Naive thymus-derived CD4-positive, alpha-beta T cell (primary cell): Measurements from ENCODE around the gene VGLL2. TPM values are rescaled to one million over a fixed set of nuclear protein-coding genes. Genes with fewer than 3 reads are reported as not detected.
"Not testable (repeated sequence)": the region's sequence is repeated elsewhere in the genome, so short reads cannot be mapped to it uniquely, and the experiment has no call there.

Experiments
- ATAC-seq: fragments of 150-1000 bp; cut with Tn5 transposase; 2 replicates; pipeline ENCODE4 v1.10.0; 2021; ENCODE audit warnings: mild to moderate bottlenecking, moderate library complexity
- CTCF ChIA-PET: fragments of 350-600 bp; sonication (Branson Sonifier 250); formaldehyde crosslinking; loops from one replicate; lab custom pipeline; 2021; ENCODE audit warnings: antibody characterized with exemption; lab: Charles Lee
- POLR2A ChIA-PET: fragments of 350-600 bp; sonication (Branson Sonifier 250); formaldehyde crosslinking; loops from one replicate; lab custom pipeline; 2021; ENCODE audit warnings: antibody characterized with exemption, inconsistent platforms; lab: Charles Lee
- DNase-seq, 9 donors: peaks; one replicate each; pipeline versions ENCODE4 v3.0.0 to v3.0.0-alpha.2; 2020 to 2022; ENCODE audit warnings: mixed read lengths in 1 of 9
- H3K27ac ChIP-seq: one replicate; pipeline ENCODE4 v1.7.0; 2013; ENCODE audit warnings: mild to moderate bottlenecking, low read depth, low read length, moderate library complexity
- H3K27me3 ChIP-seq, 2 donors: one replicate each; pipeline ENCODE4 v1.7.0; 2013; ENCODE audit warnings: low read length in 2 of 2, mild to moderate bottlenecking in 2 of 2, moderate library complexity in 2 of 2; ENCODE audit not compliant: control insufficient read depth in 2 of 2, insufficient read depth in 2 of 2
- H3K36me3 ChIP-seq, 3 experiments: 1 replicate in 2 of 3; 2 replicates in 1 of 3; pipeline ENCODE4 v1.7.0; 2013; ENCODE audit warnings: low read length in 3 of 3, mild to moderate bottlenecking in 3 of 3, moderate library complexity in 1 of 3; ENCODE audit not compliant: insufficient read depth in 3 of 3, control insufficient read depth in 2 of 3
- H3K4me1 ChIP-seq, 2 donors: one replicate each; pipeline ENCODE4 v1.7.0; 2013; ENCODE audit warnings: low read length in 2 of 2, mild to moderate bottlenecking in 2 of 2, moderate library complexity in 1 of 2; ENCODE audit not compliant: control insufficient read depth in 2 of 2, insufficient read depth in 2 of 2
- H3K4me3 ChIP-seq: 2 replicates; pipeline ENCODE4 v1.7.0; 2013; ENCODE audit warnings: mild to moderate bottlenecking, low read length
- H3K9me3 ChIP-seq, 3 experiments: 1 replicate in 2 of 3; 2 replicates in 1 of 3; pipeline ENCODE4 v1.7.0; 2013; ENCODE audit warnings: low read length in 3 of 3; ENCODE audit not compliant: control insufficient read depth in 2 of 3
- H3K27ac Mint-ChIP-seq, 9 donors: one replicate each; pipeline ENCODE4 v1.8.0; 2020 to 2022; ENCODE audit warnings: mixed read lengths in 9 of 9, mild to moderate bottlenecking in 8 of 9, moderate library complexity in 5 of 9, inconsistent platforms in 2 of 9
- H3K27me3 Mint-ChIP-seq, 5 donors: one replicate each; pipeline ENCODE4 v1.8.0; 2021 to 2022; ENCODE audit warnings: mixed read lengths in 5 of 5, mild to moderate bottlenecking in 1 of 5
- H3K36me3 Mint-ChIP-seq, 5 donors: one replicate each; pipeline ENCODE4 v1.8.0; 2020 to 2022; ENCODE audit warnings: mixed read lengths in 5 of 5, mild to moderate bottlenecking in 3 of 5, inconsistent platforms in 1 of 5
- H3K4me1 Mint-ChIP-seq, 7 donors: one replicate each; pipeline ENCODE4 v1.8.0; 2020 to 2022; ENCODE audit warnings: mixed read lengths in 7 of 7, mild to moderate bottlenecking in 3 of 7, inconsistent platforms in 1 of 7
- H3K4me3 Mint-ChIP-seq, 10 donors: one replicate each; pipeline ENCODE4 v1.8.0; 2020 to 2022; ENCODE audit warnings: mild to moderate bottlenecking in 10 of 10, mixed read lengths in 10 of 10, moderate library complexity in 6 of 10, inconsistent platforms in 2 of 10
- H3K9me3 Mint-ChIP-seq, 11 donors: one replicate each; pipeline ENCODE4 v1.8.0; 2020 to 2022; ENCODE audit warnings: mixed read lengths in 11 of 11, mild to moderate bottlenecking in 4 of 11, inconsistent platforms in 1 of 11, moderate library complexity in 1 of 11
- intact Hi-C, 2 donors: fragments of 100-400 bp; cut with micrococcal nuclease; formaldehyde crosslinking; loops; one replicate each; pipeline ENCODE4 v1.15.1; 2023
- polyA plus RNA-seq, 2 donors: library from polyadenylated mRNA; unstranded; fragments of 300-500 nt; fragmentation: Illumina TruSeq; gene quantifications; one replicate each; pipeline ENCODE4 v1.2.3, GENCODE V29; 2021
- total RNA-seq, 6 experiments: library from RNA in 5 of 6; stranded (reverse) in 5 of 6; gene quantifications; 1 replicate in 5 of 6; 2 replicates in 1 of 6; pipeline ENCODE4 v1.2.3 and lab custom pipeline; 2021 to 2026

VGLL2 gene
- total and polyA plus RNA-seq, 7 experiments from 2014 or later, result not detected

- intact Hi-C loops, result no loop called here
- Histone ChIP-seq H3K9me3 (no peaks in the 10 kb centered on the region), H3K4me3 (no peak overlapping the region), H3K36me3 (no peaks in the 10 kb centered on the region), H3K27ac (no peak overlapping the region), H3K4me1 (no peaks in the 10 kb centered on the region), H3K27me3 (no peaks in the 10 kb centered on the region)
- H3K4me3 Mint-ChIP-seq, result no peak overlapping the region
- ATAC-seq (no peak), DNase-seq (no peak)
- no peaks in the 10 kb centered on the region for H3K4me1 Mint-ChIP-seq
- ChIA-PET POLR2A (interaction anchor here (0.6 kb wide), 1 partner anchor 114 kb away, joined by 3 read pairs; no protein-coding TSS in a partner anchor), CTCF (no interaction called here)
- no peaks in the 10 kb centered on the region for H3K36me3 Mint-ChIP-seq
- peaks cover 0 to 19% (median 6%) of the 10 kb centered on the region in 11 donors for H3K9me3 Mint-ChIP-seq
- H3K27me3 Mint-ChIP-seq, result peaks cover 0 to 17% (median 9%) of the 10 kb centered on the region in 5 donors
- H3K27ac Mint-ChIP-seq, result no peak overlapping the region
Measured at GRCh38 chr6:117231466-117231865, 33.9 kb upstream of the VGLL2 start.

GRCh38 chr6:117232196-117232595, 33.2 kb upstream of the VGLL2 start:
- H3K4me3 ChIP-seq, result no peak overlapping the region
- H3K27me3 ChIP-seq, result no peaks in the 10 kb centered on the region
- no peaks in the 10 kb centered on the region for H3K36me3 ChIP-seq
- H3K27ac Mint-ChIP-seq, result no peak overlapping the region
- H3K4me3 Mint-ChIP-seq, result no peak overlapping the region
- H3K4me1 ChIP-seq, result no peaks in the 10 kb centered on the region
- peaks cover 0 to 24% (median 9%) of the 10 kb centered on the region in 5 donors for H3K27me3 Mint-ChIP-seq
- ChIA-PET CTCF (no interaction called here), POLR2A (no interaction called here)
- no peaks in the 10 kb centered on the region for H3K4me1 Mint-ChIP-seq
- no peaks in the 10 kb centered on the region for H3K36me3 Mint-ChIP-seq
- DNase-seq (no peak), ATAC-seq (no peak)
- peaks cover 0 to 19% (median 6%) of the 10 kb centered on the region in 11 donors for H3K9me3 Mint-ChIP-seq
- intact Hi-C loops, result no loop called here
- no peak overlapping the region for H3K27ac ChIP-seq
- no peaks in the 10 kb centered on the region for H3K9me3 ChIP-seq

- POLR2A ChIA-PET, result no interaction called here
- no peaks in the 10 kb centered on the region for H3K27me3 ChIP-seq
- no peak for DNase-seq
- H3K9me3 Mint-ChIP-seq, result peaks cover 0 to 19% (median 6%) of the 10 kb centered on the region in 11 donors
- H3K27ac ChIP-seq, result no peak overlapping the region
- no peaks in the 10 kb centered on the region for H3K4me1 ChIP-seq
- H3K4me3 ChIP-seq, result no peak overlapping the region
- CTCF ChIA-PET, result no interaction called here
- H3K36me3 ChIP-seq, result no peaks in the 10 kb centered on the region
- H3K4me1 Mint-ChIP-seq, result no peaks in the 10 kb centered on the region
- peaks cover 0 to 24% (median 9%) of the 10 kb centered on the region in 5 donors for H3K27me3 Mint-ChIP-seq
- no peaks in the 10 kb centered on the region for H3K9me3 ChIP-seq
- ATAC-seq, result no peak
- no peaks in the 10 kb centered on the region for H3K36me3 Mint-ChIP-seq
- H3K4me3 Mint-ChIP-seq, result no peak overlapping the region
- H3K27ac Mint-ChIP-seq, result peak overlapping the region in 1 of 9 donors; percentile 70
- intact Hi-C loops, result no loop called here
Measured at GRCh38 chr6:117233145-117233544, 32.2 kb upstream of the VGLL2 start.

- no peak for ATAC-seq
- ChIA-PET CTCF (no interaction called here), POLR2A (no interaction called here)
- H3K36me3 ChIP-seq, result no peaks in the 10 kb centered on the region
- Mint-ChIP-seq H3K36me3 (no peaks in the 10 kb centered on the region), H3K9me3 (peaks cover 0 to 7% (median 0%) of the 10 kb centered on the region in 11 donors), H3K27me3 (peaks cover 0 to 29% (median 0%) of the 10 kb centered on the region in 5 donors), H3K4me1 (no peaks in the 10 kb centered on the region), H3K4me3 (no peak overlapping the region), H3K27ac (no peak overlapping the region)
- intact Hi-C loops, result no loop called here
- H3K9me3 ChIP-seq, result no peaks in the 10 kb centered on the region
- no peak overlapping the region for H3K27ac ChIP-seq
- no peak overlapping the region for H3K4me3 ChIP-seq
- no peak for DNase-seq
- H3K4me1 ChIP-seq, result no peaks in the 10 kb centered on the region
- no peaks in the 10 kb centered on the region for H3K27me3 ChIP-seq
Measured at GRCh38 chr6:117237561-117237960, 27.8 kb upstream of the VGLL2 start.

- Mint-ChIP-seq H3K4me3 (peak overlapping the region in 3 of 10 donors; percentile 27 to 87 (median 47)), H3K27me3 (peaks cover 0 to 13% (median 0%) of the 10 kb centered on the region in 5 donors), H3K27ac (peak overlapping the region in 1 of 9 donors; percentile 77)
- H3K36me3 Mint-ChIP-seq, H3K4me1 ChIP-seq, CTCF ChIA-PET, H3K27me3 ChIP-seq, DNase-seq, H3K27ac ChIP-seq, POLR2A ChIA-PET, H3K9me3 Mint-ChIP-seq, ATAC-seq, H3K9me3 ChIP-seq, intact Hi-C loops, H3K4me3 ChIP-seq, H3K4me1 Mint-ChIP-seq, H3K36me3 ChIP-seq: not testable (repeated sequence)
Measured at GRCh38 chr6:117244571-117244970, 20.8 kb upstream of the VGLL2 start.

GRCh38 chr6:117244979-117245378, 20.4 kb upstream of the VGLL2 start:
- CTCF ChIA-PET, POLR2A ChIA-PET: not testable (repeated sequence)

GRCh38 chr6:117253785-117254184, 11.6 kb upstream of the VGLL2 start:
- Histone ChIP-seq H3K4me3 (no peak overlapping the region), H3K27ac (no peak overlapping the region), H3K9me3 (no peaks in the 10 kb centered on the region), H3K27me3 (no peaks in the 10 kb centered on the region), H3K36me3 (no peaks in the 10 kb centered on the region), H3K4me1 (no peaks in the 10 kb centered on the region)
- peaks cover 0 to 11% (median 3%) of the 10 kb centered on the region in 11 donors for H3K9me3 Mint-ChIP-seq
- H3K4me1 Mint-ChIP-seq, result no peaks in the 10 kb centered on the region
- ChIA-PET POLR2A (no interaction called here), CTCF (no interaction called here)
- intact Hi-C loops, result no loop called here
- no peak overlapping the region for H3K27ac Mint-ChIP-seq
- DNase-seq, result no peak
- H3K36me3 Mint-ChIP-seq, result no peaks in the 10 kb centered on the region
- H3K4me3 Mint-ChIP-seq, result no peak overlapping the region
- no peak for ATAC-seq
- peaks cover 0 to 14% (median 4%) of the 10 kb centered on the region in 5 donors for H3K27me3 Mint-ChIP-seq

More at GRCh38 chr6:117244979-117245378, 20.4 kb upstream of the VGLL2 start:
- H3K27me3 ChIP-seq, H3K4me1 ChIP-seq, H3K27ac ChIP-seq, H3K4me1 Mint-ChIP-seq, H3K9me3 Mint-ChIP-seq, ATAC-seq, H3K36me3 ChIP-seq, H3K4me3 ChIP-seq, H3K9me3 ChIP-seq, intact Hi-C loops, H3K36me3 Mint-ChIP-seq: not testable (repeated sequence)
- peak overlapping the region in 1 of 9 donors; percentile 77 for H3K27ac Mint-ChIP-seq
- peak in 1 of 9 donors; percentile 5 for DNase-seq
- peak overlapping the region in 3 of 10 donors; percentile 27 to 87 (median 47) for H3K4me3 Mint-ChIP-seq
- H3K27me3 Mint-ChIP-seq, result peaks cover 0 to 13% (median 0%) of the 10 kb centered on the region in 5 donors
